ENCODE results near the gene CSF1.

GRCh38 chr1:109883248-109883955, 27.2 kb upstream of the CSF1 start:
- TF ChIP-seq, protein P1, sequence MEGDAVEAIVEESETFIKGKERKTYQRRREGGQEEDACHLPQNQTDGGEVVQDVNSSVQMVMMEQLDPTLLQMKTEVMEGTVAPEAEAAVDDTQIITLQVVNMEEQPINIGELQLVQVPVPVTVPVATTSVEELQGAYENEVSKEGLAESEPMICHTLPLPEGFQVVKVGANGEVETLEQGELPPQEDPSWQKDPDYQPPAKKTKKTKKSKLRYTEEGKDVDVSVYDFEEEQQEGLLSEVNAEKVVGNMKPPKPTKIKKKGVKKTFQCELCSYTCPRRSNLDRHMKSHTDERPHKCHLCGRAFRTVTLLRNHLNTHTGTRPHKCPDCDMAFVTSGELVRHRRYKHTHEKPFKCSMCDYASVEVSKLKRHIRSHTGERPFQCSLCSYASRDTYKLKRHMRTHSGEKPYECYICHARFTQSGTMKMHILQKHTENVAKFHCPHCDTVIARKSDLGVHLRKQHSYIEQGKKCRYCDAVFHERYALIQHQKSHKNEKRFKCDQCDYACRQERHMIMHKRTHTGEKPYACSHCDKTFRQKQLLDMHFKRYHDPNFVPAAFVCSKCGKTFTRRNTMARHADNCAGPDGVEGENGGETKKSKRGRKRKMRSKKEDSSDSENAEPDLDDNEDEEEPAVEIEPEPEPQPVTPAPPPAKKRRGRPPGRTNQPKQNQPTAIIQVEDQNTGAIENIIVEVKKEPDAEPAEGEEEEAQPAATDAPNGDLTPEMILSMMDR (IDR thresholded peaks at IDR 0.05): no peak
- TF ChIP-seq POLR2A (IDR thresholded peaks at IDR 0.05): no peak
- TF ChIP-seq POLR2AphosphoS5 (IDR thresholded peaks at IDR 0.05): peak; percentile 33

All from prostate gland (tissue), 2 donors.